GM23338 (cell line): ENCODE data around the gene TTC39B. TPM values are rescaled to one million over a fixed set of nuclear protein-coding genes. Genes with fewer than 3 reads are reported as not detected.

Experiments
- ATAC-seq: fragments of 200-7000 bp; cut with Tn5 transposase; 3 replicates; pipeline ENCODE4 v1.9.1; 2020
- DNase-seq: peaks from one replicate; pipeline ENCODE4 v3.0.0-alpha.2; 2015; ENCODE audit warnings: low spot score
- H2AFZ ChIP-seq: fragments of 200-600 bp; sonication (generic); 2 replicates; pipeline ENCODE4 v1.8.0; 2016; ENCODE audit warnings: antibody characterized with exemption, mild to moderate bottlenecking, moderate library complexity
- H3F3A ChIP-seq: fragments of 200-600 bp; sonication (generic); replicated peaks from 2 replicates; pipeline ENCODE4 v1.8.0; 2017; ENCODE audit warnings: antibody characterized with exemption, mixed run types, low read depth
- H3K27ac ChIP-seq: fragments of 200-600 bp; sonication (generic); 2 replicates; pipeline ENCODE4 v1.6.1; 2016; ENCODE audit warnings: low read depth
- H3K27me3 ChIP-seq: fragments of 200-600 bp; sonication (generic); 2 replicates; pipeline ENCODE4 v1.8.0; 2016; ENCODE audit warnings: mild to moderate bottlenecking, mixed run types, moderate library complexity; ENCODE audit not compliant: insufficient read depth
- H3K36me3 ChIP-seq: fragments of 200-600 bp; sonication (generic); 2 replicates; pipeline ENCODE4 v1.8.0; 2016; ENCODE audit warnings: mild to moderate bottlenecking; ENCODE audit not compliant: insufficient read depth
- H3K4me1 ChIP-seq: fragments of 200-600 bp; sonication (generic); 2 replicates; pipeline ENCODE4 v1.8.0; 2016; ENCODE audit warnings: mild to moderate bottlenecking, moderate library complexity; ENCODE audit not compliant: insufficient read depth
- H3K4me2 ChIP-seq: fragments of 200-600 bp; sonication (generic); 2 replicates; pipeline ENCODE4 v1.7.1; 2017; ENCODE audit warnings: mixed run types
- H3K4me3 ChIP-seq: fragments of 200-600 bp; sonication (generic); 2 replicates; pipeline ENCODE4 v1.6.1; 2016; ENCODE audit warnings: mixed run types
- H3K79me2 ChIP-seq: fragments of 200-600 bp; sonication (generic); replicated peaks from 2 replicates; pipeline ENCODE4 v1.8.0; 2017; ENCODE audit warnings: mild to moderate bottlenecking; ENCODE audit not compliant: insufficient read depth
- H3K9me2 ChIP-seq: fragments of 200-600 bp; sonication (generic); 2 replicates; pipeline ENCODE4 v1.8.0; 2017; ENCODE audit not compliant: insufficient read depth
- H4K20me1 ChIP-seq: fragments of 200-600 bp; sonication (generic); replicated peaks from 2 replicates; pipeline ENCODE4 v1.8.0; 2017; ENCODE audit warnings: mild to moderate bottlenecking; ENCODE audit not compliant: insufficient read depth
- H3K27ac Mint-ChIP-seq: 2 replicates; pipeline ENCODE4 v1.8.0; 2020; ENCODE audit warnings: inconsistent platforms, mild to moderate bottlenecking, moderate library complexity, mixed read lengths
- H3K27me3 Mint-ChIP-seq: 3 replicates; pipeline ENCODE4 v1.8.0; 2022; ENCODE audit warnings: low read depth, mild to moderate bottlenecking, moderate library complexity, mixed read lengths, inconsistent platforms; ENCODE audit not compliant: insufficient read depth, poor library complexity
- H3K36me3 Mint-ChIP-seq: 3 replicates; pipeline ENCODE4 v1.8.0; 2021; ENCODE audit warnings: low read depth, mild to moderate bottlenecking, inconsistent platforms, moderate library complexity, mixed read lengths
- H3K4me1 Mint-ChIP-seq: 3 replicates; pipeline ENCODE4 v1.8.0; 2020; ENCODE audit warnings: mild to moderate bottlenecking, inconsistent platforms, mixed read lengths
- H3K4me3 Mint-ChIP-seq: 3 replicates; pipeline ENCODE4 v1.8.0; 2021; ENCODE audit warnings: moderate library complexity, mild to moderate bottlenecking, inconsistent platforms, mixed read lengths
- H3K9me3 Mint-ChIP-seq: 3 replicates; pipeline ENCODE4 v1.8.0; 2020; ENCODE audit warnings: moderate library complexity, mild to moderate bottlenecking, inconsistent platforms, mixed read lengths
- EZH2 ChIP-seq: fragments of 200-600 bp; sonication (generic); IDR thresholded peaks from one replicate; pipeline ENCODE4 v1.8.0; 2017; ENCODE audit warnings: antibody characterized with exemption, mild to moderate bottlenecking, low read depth; ENCODE audit not compliant: unreplicated experiment
- EZH2phosphoT487 ChIP-seq: fragments of 200-600 bp; sonication (generic); IDR thresholded peaks from one replicate; pipeline ENCODE4 v1.8.1; 2018; ENCODE audit warnings: antibody characterized with exemption; ENCODE audit not compliant: unreplicated experiment
- JUNB ChIP-seq: IDR thresholded peaks from one replicate; pipeline ENCODE4 v1.6.1; 2016; ENCODE audit warnings: antibody characterized with exemption; ENCODE audit not compliant: unreplicated experiment
- NANOG ChIP-seq: IDR thresholded peaks from 2 replicates; pipeline ENCODE4 v1.6.1; 2016; ENCODE audit warnings: antibody characterized with exemption, borderline replicate concordance
- POLR2AphosphoS5 ChIP-seq: IDR thresholded peaks from 2 replicates; pipeline ENCODE4 v1.6.1; 2016; ENCODE audit warnings: antibody characterized with exemption, low read depth
- STAT1 ChIP-seq: IDR thresholded peaks from one replicate; pipeline ENCODE4 v1.6.1; 2016; ENCODE audit warnings: antibody characterized with exemption; ENCODE audit not compliant: unreplicated experiment
- ZNF114 ChIP-seq: fragments of 250-450 bp; sonication (Bioruptor Pico); IDR thresholded peaks from 2 replicates; pipeline ENCODE4 v1.5.0; 2020; ENCODE audit warnings: mild to moderate bottlenecking, moderate library complexity
- ZNF331 ChIP-seq: fragments of 250-450 bp; sonication (Bioruptor Pico); IDR thresholded peaks from 2 replicates; pipeline ENCODE4 v1.5.0; 2020; ENCODE audit warnings: low read depth, mild to moderate bottlenecking, moderate library complexity
- polyA plus RNA-seq: library from polyadenylated mRNA; unstranded; fragments of >200 nt; fragmentation: Nextera tagmentation; extraction: Ambion mirVana; gene quantifications from 2 replicates; pipeline ENCODE4 v1.2.1, GENCODE V29; 2016
- total RNA-seq: library from RNA; depleted of rRNA; stranded (reverse); fragments of >200 nt; shearing (Covaris generic); gene quantifications from 2 replicates; pipeline ENCODE4 v1.2.3, GENCODE V29; 2014
- TF ChIP-seq, protein P1 (sequence below): fragments of 250-450 bp; sonication (Bioruptor Pico); IDR thresholded peaks from 2 replicates; pipeline ENCODE4 v1.5.0; 2020; ENCODE audit warnings: mild to moderate bottlenecking, moderate library complexity
- TF ChIP-seq, protein P2 (sequence below): IDR thresholded peaks from 2 replicates; pipeline ENCODE4 v1.6.1; 2016; ENCODE audit warnings: antibody characterized with exemption
- TF ChIP-seq, protein P3 (sequence below): IDR thresholded peaks from one replicate; pipeline ENCODE4 v1.6.1; 2018; ENCODE audit warnings: antibody characterized with exemption; ENCODE audit not compliant: unreplicated experiment

Gene TTC39B
- total and polyA plus RNA-seq, 2 experiments from 2014 or later: 2.8 to 11.1 TPM

DNA sequence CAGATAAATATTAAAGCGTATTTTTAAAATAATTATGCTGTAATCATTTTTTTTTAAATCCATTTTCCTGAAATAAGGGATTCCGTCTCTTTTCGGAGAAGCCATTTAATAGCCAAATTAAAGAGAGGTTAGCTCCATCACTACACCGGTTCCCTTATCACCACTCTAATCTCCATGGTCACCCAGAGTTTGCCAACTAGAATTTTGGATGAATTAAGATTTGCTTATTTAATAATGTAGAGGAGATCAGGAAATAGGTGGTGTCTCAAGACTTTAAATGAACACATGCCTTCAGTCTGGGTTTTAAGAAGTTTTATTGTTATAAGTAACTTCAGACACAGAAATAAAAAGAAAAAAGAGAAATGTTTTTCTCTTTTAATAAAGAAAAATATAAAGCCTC, 151.7 kb downstream of the TTC39B start:
- H3K27me3 Mint-ChIP-seq: peaks cover 3% of the 10 kb centered on the region
- DNase-seq: no peak
- Histone ChIP-seq H3K4me1 (peaks cover 5% of the 10 kb centered on the region), H3K36me3 (no peaks in the 10 kb centered on the region), H3K4me3 (no peak overlapping the region), H3K4me2 (no peak overlapping the region), H3F3A (no peaks in the 10 kb centered on the region), H3K79me2 (no peaks in the 10 kb centered on the region), H4K20me1 (no peaks in the 10 kb centered on the region), H3K9me2 (peaks cover 11% of the 10 kb centered on the region; the same call in 1 of the 2 replicates), H3K27ac (no peak overlapping the region), H3K27me3 (no peaks in the 10 kb centered on the region), H2AFZ (no peak overlapping the region)
- no peak overlapping the region for H3K4me3 Mint-ChIP-seq
- H3K36me3 Mint-ChIP-seq: no peaks in the 10 kb centered on the region; the same call in 2 of the 3 replicates
- no peak overlapping the region for H3K27ac Mint-ChIP-seq
- peaks cover 4% of the 10 kb centered on the region; the same call in 1 of the 3 replicates for H3K9me3 Mint-ChIP-seq
- TF ChIP-seq NANOG (no peak), ZNF114 (CRISPR knock-in tag) (no peak), EZH2 (no peak), STAT1 (no peak), JUNB (no peak), POLR2AphosphoS5 (no peak), EZH2phosphoT487 (no peak), ZNF331 (CRISPR knock-in tag) (no peak)
- TF ChIP-seq, protein P1, sequence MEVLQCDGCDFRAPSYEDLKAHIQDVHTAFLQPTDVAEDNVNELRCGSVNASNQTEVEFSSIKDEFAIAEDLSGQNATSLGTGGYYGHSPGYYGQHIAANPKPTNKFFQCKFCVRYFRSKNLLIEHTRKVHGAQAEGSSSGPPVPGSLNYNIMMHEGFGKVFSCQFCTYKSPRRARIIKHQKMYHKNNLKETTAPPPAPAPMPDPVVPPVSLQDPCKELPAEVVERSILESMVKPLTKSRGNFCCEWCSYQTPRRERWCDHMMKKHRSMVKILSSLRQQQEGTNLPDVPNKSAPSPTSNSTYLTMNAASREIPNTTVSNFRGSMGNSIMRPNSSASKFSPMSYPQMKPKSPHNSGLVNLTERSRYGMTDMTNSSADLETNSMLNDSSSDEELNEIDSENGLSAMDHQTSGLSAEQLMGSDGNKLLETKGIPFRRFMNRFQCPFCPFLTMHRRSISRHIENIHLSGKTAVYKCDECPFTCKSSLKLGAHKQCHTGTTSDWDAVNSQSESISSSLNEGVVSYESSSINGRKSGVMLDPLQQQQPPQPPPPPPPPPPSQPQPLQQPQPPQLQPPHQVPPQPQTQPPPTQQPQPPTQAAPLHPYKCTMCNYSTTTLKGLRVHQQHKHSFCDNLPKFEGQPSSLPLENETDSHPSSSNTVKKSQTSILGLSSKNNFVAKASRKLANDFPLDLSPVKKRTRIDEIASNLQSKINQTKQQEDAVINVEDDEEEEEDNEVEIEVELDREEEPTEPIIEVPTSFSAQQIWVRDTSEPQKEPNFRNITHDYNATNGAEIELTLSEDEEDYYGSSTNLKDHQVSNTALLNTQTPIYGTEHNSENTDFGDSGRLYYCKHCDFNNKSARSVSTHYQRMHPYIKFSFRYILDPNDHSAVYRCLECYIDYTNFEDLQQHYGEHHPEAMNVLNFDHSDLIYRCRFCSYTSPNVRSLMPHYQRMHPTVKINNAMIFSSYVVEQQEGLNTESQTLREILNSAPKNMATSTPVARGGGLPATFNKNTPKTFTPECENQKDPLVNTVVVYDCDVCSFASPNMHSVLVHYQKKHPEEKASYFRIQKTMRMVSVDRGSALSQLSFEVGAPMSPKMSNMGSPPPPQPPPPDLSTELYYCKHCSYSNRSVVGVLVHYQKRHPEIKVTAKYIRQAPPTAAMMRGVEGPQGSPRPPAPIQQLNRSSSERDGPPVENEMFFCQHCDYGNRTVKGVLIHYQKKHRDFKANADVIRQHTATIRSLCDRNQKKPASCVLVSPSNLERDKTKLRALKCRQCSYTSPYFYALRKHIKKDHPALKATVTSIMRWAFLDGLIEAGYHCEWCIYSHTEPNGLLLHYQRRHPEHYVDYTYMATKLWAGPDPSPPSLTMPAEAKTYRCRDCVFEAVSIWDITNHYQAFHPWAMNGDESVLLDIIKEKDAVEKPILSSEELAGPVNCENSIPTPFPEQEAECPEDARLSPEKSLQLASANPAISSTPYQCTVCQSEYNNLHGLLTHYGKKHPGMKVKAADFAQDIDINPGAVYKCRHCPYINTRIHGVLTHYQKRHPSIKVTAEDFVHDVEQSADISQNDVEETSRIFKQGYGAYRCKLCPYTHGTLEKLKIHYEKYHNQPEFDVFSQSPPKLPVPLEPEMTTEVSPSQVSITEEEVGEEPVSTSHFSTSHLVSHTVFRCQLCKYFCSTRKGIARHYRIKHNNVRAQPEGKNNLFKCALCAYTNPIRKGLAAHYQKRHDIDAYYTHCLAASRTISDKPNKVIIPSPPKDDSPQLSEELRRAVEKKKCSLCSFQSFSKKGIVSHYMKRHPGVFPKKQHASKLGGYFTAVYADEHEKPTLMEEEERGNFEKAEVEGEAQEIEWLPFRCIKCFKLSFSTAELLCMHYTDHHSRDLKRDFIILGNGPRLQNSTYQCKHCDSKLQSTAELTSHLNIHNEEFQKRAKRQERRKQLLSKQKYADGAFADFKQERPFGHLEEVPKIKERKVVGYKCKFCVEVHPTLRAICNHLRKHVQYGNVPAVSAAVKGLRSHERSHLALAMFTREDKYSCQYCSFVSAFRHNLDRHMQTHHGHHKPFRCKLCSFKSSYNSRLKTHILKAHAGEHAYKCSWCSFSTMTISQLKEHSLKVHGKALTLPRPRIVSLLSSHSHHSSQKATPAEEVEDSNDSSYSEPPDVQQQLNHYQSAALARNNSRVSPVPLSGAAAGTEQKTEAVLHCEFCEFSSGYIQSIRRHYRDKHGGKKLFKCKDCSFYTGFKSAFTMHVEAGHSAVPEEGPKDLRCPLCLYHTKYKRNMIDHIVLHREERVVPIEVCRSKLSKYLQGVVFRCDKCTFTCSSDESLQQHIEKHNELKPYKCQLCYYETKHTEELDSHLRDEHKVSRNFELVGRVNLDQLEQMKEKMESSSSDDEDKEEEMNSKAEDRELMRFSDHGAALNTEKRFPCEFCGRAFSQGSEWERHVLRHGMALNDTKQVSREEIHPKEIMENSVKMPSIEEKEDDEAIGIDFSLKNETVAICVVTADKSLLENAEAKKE (CRISPR knock-in tag): no peak
- TF ChIP-seq, protein P2, sequence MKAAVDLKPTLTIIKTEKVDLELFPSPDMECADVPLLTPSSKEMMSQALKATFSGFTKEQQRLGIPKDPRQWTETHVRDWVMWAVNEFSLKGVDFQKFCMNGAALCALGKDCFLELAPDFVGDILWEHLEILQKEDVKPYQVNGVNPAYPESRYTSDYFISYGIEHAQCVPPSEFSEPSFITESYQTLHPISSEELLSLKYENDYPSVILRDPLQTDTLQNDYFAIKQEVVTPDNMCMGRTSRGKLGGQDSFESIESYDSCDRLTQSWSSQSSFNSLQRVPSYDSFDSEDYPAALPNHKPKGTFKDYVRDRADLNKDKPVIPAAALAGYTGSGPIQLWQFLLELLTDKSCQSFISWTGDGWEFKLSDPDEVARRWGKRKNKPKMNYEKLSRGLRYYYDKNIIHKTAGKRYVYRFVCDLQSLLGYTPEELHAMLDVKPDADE: no peak
- TF ChIP-seq, protein P3, sequence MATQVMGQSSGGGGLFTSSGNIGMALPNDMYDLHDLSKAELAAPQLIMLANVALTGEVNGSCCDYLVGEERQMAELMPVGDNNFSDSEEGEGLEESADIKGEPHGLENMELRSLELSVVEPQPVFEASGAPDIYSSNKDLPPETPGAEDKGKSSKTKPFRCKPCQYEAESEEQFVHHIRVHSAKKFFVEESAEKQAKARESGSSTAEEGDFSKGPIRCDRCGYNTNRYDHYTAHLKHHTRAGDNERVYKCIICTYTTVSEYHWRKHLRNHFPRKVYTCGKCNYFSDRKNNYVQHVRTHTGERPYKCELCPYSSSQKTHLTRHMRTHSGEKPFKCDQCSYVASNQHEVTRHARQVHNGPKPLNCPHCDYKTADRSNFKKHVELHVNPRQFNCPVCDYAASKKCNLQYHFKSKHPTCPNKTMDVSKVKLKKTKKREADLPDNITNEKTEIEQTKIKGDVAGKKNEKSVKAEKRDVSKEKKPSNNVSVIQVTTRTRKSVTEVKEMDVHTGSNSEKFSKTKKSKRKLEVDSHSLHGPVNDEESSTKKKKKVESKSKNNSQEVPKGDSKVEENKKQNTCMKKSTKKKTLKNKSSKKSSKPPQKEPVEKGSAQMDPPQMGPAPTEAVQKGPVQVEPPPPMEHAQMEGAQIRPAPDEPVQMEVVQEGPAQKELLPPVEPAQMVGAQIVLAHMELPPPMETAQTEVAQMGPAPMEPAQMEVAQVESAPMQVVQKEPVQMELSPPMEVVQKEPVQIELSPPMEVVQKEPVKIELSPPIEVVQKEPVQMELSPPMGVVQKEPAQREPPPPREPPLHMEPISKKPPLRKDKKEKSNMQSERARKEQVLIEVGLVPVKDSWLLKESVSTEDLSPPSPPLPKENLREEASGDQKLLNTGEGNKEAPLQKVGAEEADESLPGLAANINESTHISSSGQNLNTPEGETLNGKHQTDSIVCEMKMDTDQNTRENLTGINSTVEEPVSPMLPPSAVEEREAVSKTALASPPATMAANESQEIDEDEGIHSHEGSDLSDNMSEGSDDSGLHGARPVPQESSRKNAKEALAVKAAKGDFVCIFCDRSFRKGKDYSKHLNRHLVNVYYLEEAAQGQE: no peak
- peaks cover 10% of the 10 kb centered on the region for H3K4me1 Mint-ChIP-seq
- ATAC-seq: no peak
